GM12878 (cell line): ENCODE results near the gene IPCEF1. TPM values are rescaled to one million over a fixed set of nuclear protein-coding genes. Genes with fewer than 3 reads are reported as not detected.

Experiments
- ATAC-seq: fragments of 200-7000 bp; cut with Tn5 transposase; 3 replicates; pipeline ENCODE4 v1.9.1; 2020; ENCODE audit warnings: mild to moderate bottlenecking, moderate library complexity
- BruUV-seq: library from RNA; stranded (reverse); fragments of 400-500 nt; replicated peaks from 2 replicates; lab custom pipeline; 2021; lab: Mats Ljungman, UMichigan
- CTCF ChIA-PET: fragments of 300-600 bp; sonication (Branson Sonifier 250); formaldehyde crosslinking; extraction: SDS; loops from one replicate; lab custom pipeline; 2021; ENCODE audit warnings: inconsistent platforms; lab: Yijun Ruan, JAX
- POLR2A ChIA-PET: fragments of 350-600 bp; formaldehyde crosslinking; extraction: SDS; loops from one replicate; lab custom pipeline; 2021; ENCODE audit warnings: inconsistent platforms; lab: Charles Lee
- RAD21 ChIA-PET: fragments of 300-600 bp; sonication (Branson Sonifier 250); formaldehyde crosslinking; loops from one replicate; lab custom pipeline; 2023; ENCODE audit warnings: antibody characterized with exemption; ENCODE audit not compliant: unreplicated experiment; lab: Charles Lee
- SMC1A ChIA-PET: fragments of 300-600 bp; sonication (Branson Sonifier 250); formaldehyde crosslinking; loops from one replicate; lab custom pipeline; 2023; ENCODE audit not compliant: unreplicated experiment, uncharacterized antibody; lab: Charles Lee
- DNase-seq: peaks from one replicate; pipeline ENCODE4 v3.0.0-alpha.2; 2011; ENCODE audit warnings: low read depth, low spot score
- FAIRE-seq: peaks from 3 replicates; lab custom pipeline; 2011; peaks lifted over from hg19 to GRCh38; lab: Jason Lieb, UNC
- H2AFZ ChIP-seq: 2 replicates; pipeline ENCODE4 v1.6.0; 2011; ENCODE audit warnings: low read depth, low read length, control low read depth; ENCODE audit not compliant: control insufficient read depth
- H3K27ac ChIP-seq: 2 replicates; pipeline ENCODE4 v1.5.1; 2011; ENCODE audit warnings: control low read depth; ENCODE audit not compliant: control insufficient read depth, insufficient read depth
- H3K27me3 ChIP-seq, 2 experiments: replicated peaks in 1 of 2; 2 replicates each; pipeline versions ENCODE4 v1.6.0 to v1.6.1; 2011; ENCODE audit warnings: low read length in 1 of 2; ENCODE audit not compliant: control insufficient read depth in 2 of 2, insufficient read depth in 2 of 2
- H3K36me3 ChIP-seq, 2 experiments: 2 replicates each; pipeline ENCODE4 v1.5.1; 2011; ENCODE audit warnings: low read length in 1 of 2; ENCODE audit not compliant: control insufficient read depth in 2 of 2, insufficient read depth in 2 of 2
- H3K4me1 ChIP-seq: 2 replicates; pipeline ENCODE4 v1.6.1; 2011; ENCODE audit warnings: mild to moderate bottlenecking, low read length, moderate library complexity, mixed read lengths; ENCODE audit not compliant: control insufficient read depth, insufficient read depth
- H3K4me2 ChIP-seq: 2 replicates; pipeline ENCODE4 v1.6.0; 2011; ENCODE audit warnings: control low read depth; ENCODE audit not compliant: control insufficient read depth, insufficient read depth
- H3K4me3 ChIP-seq: fragments of 200-600 bp; sonication (generic); 2 replicates; pipeline ENCODE4 v1.5.1; 2016
- H3K79me2 ChIP-seq: 2 replicates; pipeline ENCODE4 v1.6.0; 2011; ENCODE audit warnings: low read length; ENCODE audit not compliant: control insufficient read depth, insufficient read depth
- H3K9ac ChIP-seq: 2 replicates; pipeline ENCODE4 v1.8.0; 2011; ENCODE audit warnings: low read length, control low read depth, mixed read lengths; ENCODE audit not compliant: control insufficient read depth, insufficient read depth
- H3K9me3 ChIP-seq: replicated peaks from 3 replicates; pipeline ENCODE4 v1.5.1; 2011; ENCODE audit warnings: mild to moderate bottlenecking, low read length; ENCODE audit not compliant: control insufficient read depth, insufficient read depth
- H4K20me1 ChIP-seq: 2 replicates; pipeline ENCODE4 v1.6.0; 2011; ENCODE audit not compliant: control insufficient read depth, insufficient read depth
- BMI1 ChIP-seq: fragments of 450-650 bp; IDR thresholded peaks from 2 replicates; pipeline ENCODE4 v1.6.1; 2016; ENCODE audit warnings: mild to moderate bottlenecking, moderate library complexity, borderline replicate concordance
- CBX5 ChIP-seq: sonication (generic); IDR thresholded peaks from 2 replicates; pipeline ENCODE4 v1.6.1; 2016; ENCODE audit warnings: low read depth, moderate library complexity, mild to moderate bottlenecking, inconsistent platforms
- ELK1 ChIP-seq: IDR thresholded peaks from 2 replicates; pipeline ENCODE4 v1.6.1; 2012; ENCODE audit warnings: low read depth, low read length, improper control_type of control experiment
- EZH2 ChIP-seq: IDR thresholded peaks from 2 replicates; pipeline ENCODE4 v1.6.1; 2012; ENCODE audit warnings: low read depth, mild to moderate bottlenecking, control low read depth, inconsistent platforms, low read length, borderline replicate concordance; ENCODE audit not compliant: control insufficient read depth
- FOXK2 ChIP-seq: fragments of 450-650 bp; IDR thresholded peaks from 2 replicates; pipeline ENCODE4 v1.6.1; 2017; ENCODE audit warnings: mild to moderate bottlenecking, moderate library complexity
- IRF4 ChIP-seq: IDR thresholded peaks from 2 replicates; pipeline ENCODE4 v1.6.1; 2011; ENCODE audit warnings: low read depth, low read length
- MEF2A ChIP-seq: IDR thresholded peaks from 2 replicates; pipeline ENCODE4 v1.6.1; 2011; ENCODE audit warnings: low read depth, mild to moderate bottlenecking, low read length, moderate library complexity; ENCODE audit not compliant: insufficient read depth
- MTA3 ChIP-seq: IDR thresholded peaks from 2 replicates; pipeline ENCODE4 v1.6.1; 2012; ENCODE audit warnings: low read length, inconsistent platforms, borderline replicate concordance
- NKRF ChIP-seq: fragments of 450-650 bp; conservative IDR thresholded peaks from 2 replicates; pipeline ENCODE4 v1.6.1; 2017; ENCODE audit warnings: mild to moderate bottlenecking, moderate library complexity
- POLR2A ChIP-seq: IDR thresholded peaks from 2 replicates; pipeline ENCODE4 v1.6.1; 2011; ENCODE audit warnings: low read depth, mild to moderate bottlenecking, low read length
- RAD21 ChIP-seq: IDR thresholded peaks from 2 replicates; pipeline ENCODE4 v1.6.1; 2011; ENCODE audit warnings: mild to moderate bottlenecking, low read depth, low read length, moderate library complexity; ENCODE audit not compliant: insufficient read depth
- RB1 ChIP-seq: fragments of 450-650 bp; formaldehyde crosslinking; IDR thresholded peaks from 2 replicates; pipeline ENCODE4 v1.6.1; 2017; ENCODE audit warnings: mild to moderate bottlenecking, borderline replicate concordance
- SMAD1 ChIP-seq: fragments of 450-650 bp; IDR thresholded peaks from 2 replicates; pipeline ENCODE4 v1.6.1; 2018; ENCODE audit warnings: mild to moderate bottlenecking, low read depth; ENCODE audit not compliant: partially characterized antibody
- STAT3 ChIP-seq: IDR thresholded peaks from 2 replicates; pipeline ENCODE4 v1.6.1; 2011; ENCODE audit warnings: low read depth, low read length, improper control_type of control experiment
- TCF12 ChIP-seq: IDR thresholded peaks from 2 replicates; pipeline ENCODE4 v1.6.1; 2011; ENCODE audit warnings: low read depth, mild to moderate bottlenecking, low read length
- WGBS: methylation state at CpG from one replicate; pipeline ENCODE4 v1.1.6; 2016; ENCODE audit warnings: low lambda C conversion rate; ENCODE audit not compliant: insufficient replicate concordance, insufficient coverage; ENCODE audit errors: missing lambda C conversion rate; 5-methylcytosine and 5-hydroxymethylcytosine counted together
- in situ Hi-C: fragments of 300-500 bp; cut with MboI; formaldehyde crosslinking; loops from 9 replicates; pipeline ENCODE4 v1.14.3; 2018; ENCODE audit warnings: mixed read lengths
- intact Hi-C: fragments of 100-400 bp; cut with micrococcal nuclease; formaldehyde crosslinking; loops from one replicate; pipeline ENCODE4 v1.14.2; 2022; ENCODE audit not compliant: unreplicated experiment
- polyA plus RNA-seq, 11 experiments: library from polyadenylated mRNA; depleted of rRNA in 4 of 11; unstranded in 6 of 11; stranded (reverse) in 5 of 11; fragments of >200 nt; fragmentation: Nextera tagmentation in 4 of 11; fragmentation: Illumina TruSeq in 1 of 11; extraction: Ambion mirVana in 4 of 11; extraction: Trizol in 1 of 11; gene quantifications; 1 replicate in 1 of 11; 2 replicates in 10 of 11; pipeline versions ENCODE4 v1.2.1 to v1.2.3, GENCODE V29; 2011 to 2016; ENCODE audit warnings: inconsistent platforms in 2 of 11, missing spikeins in 2 of 11, low read depth in 1 of 11
- total RNA-seq, 4 experiments: library from RNA; depleted of rRNA in 3 of 4; stranded (reverse); fragments of >200 nt in 3 of 4; fragmentation: Illumina TruSeq in 1 of 4; extraction: Trizol in 1 of 4; gene quantifications; 2 replicates each; pipeline versions ENCODE4 v1.2.1 to v1.2.3, GENCODE V29; 2013 to 2021
- TF ChIP-seq, protein P1 (sequence below): fragments of 450-650 bp; IDR thresholded peaks from 2 replicates; pipeline ENCODE4 v1.6.1; 2017; ENCODE audit warnings: mild to moderate bottlenecking
- TF ChIP-seq, protein P2 (sequence below): IDR thresholded peaks from 2 replicates; pipeline ENCODE4 v1.6.1; 2011; ENCODE audit warnings: low read depth, mild to moderate bottlenecking, low read length, moderate library complexity, borderline replicate concordance; ENCODE audit errors: extremely low read depth

Gene IPCEF1
- total and polyA plus RNA-seq, 10 of the 15 experiments (the other 5 are each of a cell fraction or from before 2014, with no cell fraction given): 1.3 to 137 (median 4.2) TPM

DNA sequence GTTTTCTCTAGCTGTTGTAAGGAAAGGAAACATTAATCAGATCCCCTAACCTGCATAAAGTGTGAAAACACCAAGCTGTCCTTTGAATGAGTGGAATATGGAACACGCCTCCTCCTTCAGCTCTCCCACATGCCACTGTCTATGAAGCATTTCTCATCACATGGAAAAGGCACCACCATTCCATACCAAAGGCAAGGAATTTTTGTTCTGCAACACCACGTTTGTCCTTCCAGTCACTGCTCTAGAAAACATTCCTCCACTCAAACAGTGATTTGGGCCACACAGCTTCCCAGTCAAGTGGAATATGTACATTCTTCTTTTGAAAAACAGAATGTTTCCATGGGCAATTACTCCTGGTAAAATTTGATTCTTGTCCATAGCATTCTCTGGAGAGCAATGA lies 197.5 kb downstream of the IPCEF1 start:
- intact Hi-C loops: loop anchor here (5.0 kb wide), 3 partner anchors 73 to 448 kb away; partner anchors contain the start of gene IPCEF1
- TF ChIP-seq ELK1 (no peak), CBX5 (no peak), TCF12 (no peak), NKRF (no peak), EZH2 (no peak), IRF4 (no peak), RB1 (no peak), FOXK2 (no peak), POLR2A (no peak), STAT3 (no peak), MTA3 (no peak), RAD21 (no peak), MEF2A (no peak), SMAD1 (no peak), BMI1 (no peak)
- TF ChIP-seq, protein P1, sequence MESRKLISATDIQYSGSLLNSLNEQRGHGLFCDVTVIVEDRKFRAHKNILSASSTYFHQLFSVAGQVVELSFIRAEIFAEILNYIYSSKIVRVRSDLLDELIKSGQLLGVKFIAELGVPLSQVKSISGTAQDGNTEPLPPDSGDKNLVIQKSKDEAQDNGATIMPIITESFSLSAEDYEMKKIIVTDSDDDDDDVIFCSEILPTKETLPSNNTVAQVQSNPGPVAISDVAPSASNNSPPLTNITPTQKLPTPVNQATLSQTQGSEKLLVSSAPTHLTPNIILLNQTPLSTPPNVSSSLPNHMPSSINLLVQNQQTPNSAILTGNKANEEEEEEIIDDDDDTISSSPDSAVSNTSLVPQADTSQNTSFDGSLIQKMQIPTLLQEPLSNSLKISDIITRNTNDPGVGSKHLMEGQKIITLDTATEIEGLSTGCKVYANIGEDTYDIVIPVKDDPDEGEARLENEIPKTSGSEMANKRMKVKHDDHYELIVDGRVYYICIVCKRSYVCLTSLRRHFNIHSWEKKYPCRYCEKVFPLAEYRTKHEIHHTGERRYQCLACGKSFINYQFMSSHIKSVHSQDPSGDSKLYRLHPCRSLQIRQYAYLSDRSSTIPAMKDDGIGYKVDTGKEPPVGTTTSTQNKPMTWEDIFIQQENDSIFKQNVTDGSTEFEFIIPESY: no peak
- TF ChIP-seq, protein P2, sequence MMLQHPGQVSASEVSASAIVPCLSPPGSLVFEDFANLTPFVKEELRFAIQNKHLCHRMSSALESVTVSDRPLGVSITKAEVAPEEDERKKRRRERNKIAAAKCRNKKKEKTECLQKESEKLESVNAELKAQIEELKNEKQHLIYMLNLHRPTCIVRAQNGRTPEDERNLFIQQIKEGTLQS: no peak

More for the DNA sequence above, 197.5 kb downstream of the IPCEF1 start:
- DNase-seq (no peak), ATAC-seq (no peak), FAIRE-seq (no peak)
- no peak overlapping the region for H3K9ac ChIP-seq
- H3K36me3 ChIP-seq: peaks cover 7 to 11% of the 10 kb centered on the region in 2 experiments; a peak in 3 of 4 replicates
- no peak overlapping the region for H3K4me2 ChIP-seq
- H3K4me3 ChIP-seq: no peak overlapping the region
- H3K27me3 ChIP-seq: no peaks in the 10 kb centered on the region
- BruUV-seq: no TSS peak
- H4K20me1 ChIP-seq: no peaks in the 10 kb centered on the region
- H3K4me1 ChIP-seq: peaks cover 34% of the 10 kb centered on the region
- H3K9me3 ChIP-seq: peaks cover 7% of the 10 kb centered on the region
- no peak overlapping the region for H2AFZ ChIP-seq
- no peak overlapping the region for H3K27ac ChIP-seq
- WGBS: 47% methylated on average over 2 of the region's 2 CpGs
- ChIA-PET CTCF (interaction anchor here (0.6 to 6.6 kb wide), 7 partner anchors 10 to 649 kb away, joined by 3 to 110 read pairs (median 3); no protein-coding TSS in a partner anchor), POLR2A (no interaction called here), SMC1A (interaction anchor here (0.6 to 16.7 kb wide), 12 partner anchors 8 to 116 kb away, joined by 3 to 258 read pairs (median 4); no protein-coding TSS in a partner anchor), RAD21 (interaction anchor here (1.3 to 6.2 kb wide), 6 partner anchors 65 to 119 kb away, joined by 4 to 56 read pairs (median 14); no protein-coding TSS in a partner anchor)
- in situ Hi-C loops: loop anchor here (5.0 kb wide), 2 partner anchors 118 to 198 kb away; partner anchors contain the start of gene IPCEF1
- peaks cover 7% of the 10 kb centered on the region for H3K79me2 ChIP-seq
